Endothelial cell of umbilical vein (primary cell): ENCODE results near the gene TBC1D4. TPM values are rescaled to one million over a fixed set of nuclear protein-coding genes. Genes with fewer than 3 reads are reported as not detected.

Experiments used
- BruUV-seq: library from RNA; stranded (reverse); fragments of 400-500 nt; replicated peaks from 2 replicates; lab custom pipeline; 2021; lab: Mats Ljungman, UMichigan
- CTCF ChIA-PET: fragments of 300-600, 350-600 bp; sonication (Branson Sonifier 250); formaldehyde crosslinking; loops from one replicate; lab custom pipeline; 2021; ENCODE audit warnings: antibody characterized with exemption, inconsistent platforms; lab: Charles Lee
- POLR2A ChIA-PET: fragments of 300-600, 350-600 bp; sonication (Branson Sonifier 250); formaldehyde crosslinking; loops from one replicate; lab custom pipeline; 2021; ENCODE audit warnings: antibody characterized with exemption, inconsistent platforms; lab: Charles Lee
- DNase-seq: peaks from one replicate; pipeline ENCODE4 v3.0.0-alpha.2; 2011; ENCODE audit warnings: low read depth, low spot score
- FAIRE-seq: peaks from 2 replicates; lab custom pipeline; 2011; peaks lifted over from hg19 to GRCh38; lab: Jason Lieb, UNC
- H2AFZ ChIP-seq: 2 replicates; pipeline ENCODE4 v1.6.0; 2012; ENCODE audit warnings: low read depth, low read length, control low read depth, inconsistent platforms
- H3K27ac ChIP-seq: 2 replicates; pipeline ENCODE4 v1.5.1; 2011; ENCODE audit warnings: low read depth, mild to moderate bottlenecking, control low read depth, low read length, moderate library complexity; ENCODE audit not compliant: insufficient read depth
- H3K27me3 ChIP-seq, 2 experiments: 2 replicates each; pipeline versions ENCODE4 v1.6.0 to v1.6.1; 2011; ENCODE audit warnings: low read length in 2 of 2, mixed read lengths in 1 of 2; ENCODE audit not compliant: control insufficient read depth in 2 of 2, insufficient read depth in 2 of 2
- H3K36me3 ChIP-seq, 2 experiments: 2 replicates in 1 of 2; 3 replicates in 1 of 2; pipeline ENCODE4 v1.5.1; 2011; ENCODE audit warnings: low read length in 2 of 2, mild to moderate bottlenecking in 1 of 2, moderate library complexity in 1 of 2; ENCODE audit not compliant: control insufficient read depth in 2 of 2, insufficient read depth in 2 of 2; ENCODE audit errors: extremely low read depth in 1 of 2
- H3K4me1 ChIP-seq: 3 replicates; pipeline ENCODE4 v1.5.1; 2011; ENCODE audit warnings: mild to moderate bottlenecking, low read length; ENCODE audit not compliant: control insufficient read depth, insufficient read depth; ENCODE audit errors: extremely low read depth
- H3K4me2 ChIP-seq: 2 replicates; pipeline ENCODE4 v1.6.1; 2011; ENCODE audit warnings: low read length, control low read depth, mixed read lengths; ENCODE audit not compliant: insufficient read depth
- H3K4me3 ChIP-seq, 3 experiments: fragments of 200-600 bp in 1 of 3; sonication (generic), shearing (Covaris generic) in 1 of 3; replicated peaks in 1 of 3; 2 replicates each; pipeline ENCODE4 v1.5.1; 2011 to 2016; ENCODE audit warnings: control low read depth in 3 of 3, low read length in 3 of 3, mild to moderate bottlenecking in 2 of 3, inconsistent platforms in 1 of 3, low read depth in 1 of 3, moderate library complexity in 1 of 3; ENCODE audit not compliant: insufficient read depth in 1 of 3
- H3K79me2 ChIP-seq: 2 replicates; pipeline ENCODE4 v1.6.0; 2012; ENCODE audit warnings: low read length, inconsistent platforms; ENCODE audit not compliant: control insufficient read depth, insufficient read depth
- H3K9ac ChIP-seq: replicated peaks from 2 replicates; pipeline ENCODE3; 2011; ENCODE audit warnings: low read length, control low read depth; ENCODE audit not compliant: insufficient read depth; ENCODE audit errors: extremely low read depth
- H3K9me1 ChIP-seq: replicated peaks from 3 replicates; pipeline ENCODE4 v1.6.0; 2011; ENCODE audit warnings: mild to moderate bottlenecking, low read length; ENCODE audit not compliant: control insufficient read depth, insufficient read depth; ENCODE audit errors: extremely low read depth
- H3K9me3 ChIP-seq: replicated peaks from 2 replicates; pipeline ENCODE4 v1.5.1; 2012; ENCODE audit warnings: low read length, inconsistent platforms; ENCODE audit not compliant: control insufficient read depth, insufficient read depth
- H4K20me1 ChIP-seq: replicated peaks from 2 replicates; pipeline ENCODE3; 2011; ENCODE audit warnings: mild to moderate bottlenecking, low read length; ENCODE audit not compliant: control insufficient read depth, insufficient read depth; ENCODE audit errors: extremely low read depth
- CTCF ChIP-seq, 2 donors: IDR thresholded peaks; 1 replicate in 1 of 2; 2 replicates in 1 of 2; pipeline ENCODE4 v1.5.1; 2011; ENCODE audit warnings: low read length in 2 of 2, mild to moderate bottlenecking in 2 of 2, moderate library complexity in 2 of 2, control low read depth in 1 of 2, inconsistent platforms in 1 of 2, low read depth in 1 of 2; ENCODE audit not compliant: insufficient read depth in 1 of 2; ENCODE audit errors: extremely low read depth in 1 of 2
- FOS ChIP-seq: IDR thresholded peaks from 2 replicates; pipeline ENCODE4 v1.6.1; 2011; ENCODE audit warnings: mild to moderate bottlenecking, low read length, moderate library complexity, borderline replicate concordance; ENCODE audit not compliant: insufficient read depth
- JUN ChIP-seq: IDR thresholded peaks from 2 replicates; pipeline ENCODE4 v1.6.1; 2011; ENCODE audit warnings: borderline replicate concordance, low read depth; ENCODE audit not compliant: insufficient read length, insufficient read depth
- POLR2A ChIP-seq: IDR thresholded peaks from 2 replicates; pipeline ENCODE4 v1.6.1; 2012; ENCODE audit warnings: low read depth, mild to moderate bottlenecking, control low read depth, low read length
- POLR2AphosphoS5 ChIP-seq: IDR thresholded peaks from 2 replicates; pipeline ENCODE4 v1.6.1; 2012; ENCODE audit warnings: low read depth, mild to moderate bottlenecking, control low read depth, low read length, moderate library complexity; ENCODE audit not compliant: insufficient read depth
- dilution Hi-C: fragments of 300-500 bp; cut with MboI; formaldehyde crosslinking; loops from one replicate; pipeline ENCODE4 v1.15.0; 2019; ENCODE audit warnings: low sequenced_read_pairs; ENCODE audit not compliant: extremely low pct_ligation_motif_present
- intact Hi-C: fragments of 100-400 bp; cut with micrococcal nuclease; formaldehyde crosslinking; loops from one replicate; pipeline ENCODE4 v1.10.0; 2022
- polyA plus RNA-seq, 4 experiments: library from polyadenylated mRNA; depleted of rRNA in 3 of 4; stranded (reverse) in 3 of 4; unstranded in 1 of 4; fragments of >200 nt; gene quantifications; 2 replicates each; pipeline versions ENCODE4 v1.2.1 to v1.2.3, GENCODE V29; 2011 to 2012; ENCODE audit warnings: missing spikeins in 1 of 4
- total RNA-seq: library from RNA; stranded (reverse); gene quantifications from 2 replicates; pipeline ENCODE4 v1.2.3, GENCODE V29; 2021

TBC1D4 gene
- total and polyA plus RNA-seq, 2 donors (not counting 3 experiments of a cell fraction or from before 2014, with no cell fraction given): 58.3 to 81.0 TPM

GRCh38 chr13:75325711-75326110 lies 156.3 kb downstream of the TBC1D4 start:
- peak overlapping the region; percentile 82 for H3K27ac ChIP-seq
- BruUV-seq: no TSS peak
- H3K4me1 ChIP-seq: peaks cover 53% of the 10 kb centered on the region
- ChIA-PET POLR2A (no interaction called here), CTCF (interaction anchor here (1.7 to 3.6 kb wide), 4 partner anchors 20 to 157 kb away, joined by 6 to 17 read pairs (median 12); partner anchors contain the start of gene TBC1D4)
- H3K4me3 ChIP-seq: peak overlapping the region in 2 of 3 experiments; percentile 24 to 44
- peaks cover 2% of the 10 kb centered on the region for H3K9me1 ChIP-seq
- peak overlapping the region; percentile 54 for H3K4me2 ChIP-seq
- FAIRE-seq (no peak), DNase-seq (peak; percentile 34)
- no peaks in the 10 kb centered on the region for H3K27me3 ChIP-seq
- H2AFZ ChIP-seq: no peak overlapping the region
- TF ChIP-seq POLR2AphosphoS5: no peak
- TF ChIP-seq JUN: no peak
- TF ChIP-seq POLR2A: no peak
- no peak for TF ChIP-seq FOS
- TF ChIP-seq CTCF (IDR thresholded peaks at IDR 0.05; ENCODE audit: extremely low read depth in 1 of 2, insufficient read depth in 1 of 2, low read depth in 1 of 2, low read length in 2 of 2): no peak
- dilution Hi-C loops: no loop called here
- no peaks in the 10 kb centered on the region for H4K20me1 ChIP-seq
- H3K79me2 ChIP-seq: peaks cover 13% of the 10 kb centered on the region
- peak overlapping the region; percentile 73 for H3K9ac ChIP-seq
- no peaks in the 10 kb centered on the region for H3K9me3 ChIP-seq
- intact Hi-C loops: loop anchor here (1.0 kb wide), 4 partner anchors 20 to 157 kb away; partner anchors contain the start of gene TBC1D4
- H3K36me3 ChIP-seq: peaks cover 0 to 4% of the 10 kb centered on the region in 2 experiments
